DMS153 treated with DMSO at 0.1 percent for 48 hours (cell line): ENCODE measurements around the gene TLL1.

Experiments
- DNase-seq: peaks from one replicate; lab custom pipeline; 2025; ENCODE audit not compliant: unreplicated experiment; lab: John Stamatoyannopoulos, UW

The TLL1 gene

GRCh38 chr4:165879641-165880040 lies 6.6 kb downstream of the TLL1 start:
- DNase-seq = no peak

GRCh38 chr4:165894159-165894558 lies 21.1 kb downstream of the TLL1 start:
- DNase-seq = no peak

DNA sequence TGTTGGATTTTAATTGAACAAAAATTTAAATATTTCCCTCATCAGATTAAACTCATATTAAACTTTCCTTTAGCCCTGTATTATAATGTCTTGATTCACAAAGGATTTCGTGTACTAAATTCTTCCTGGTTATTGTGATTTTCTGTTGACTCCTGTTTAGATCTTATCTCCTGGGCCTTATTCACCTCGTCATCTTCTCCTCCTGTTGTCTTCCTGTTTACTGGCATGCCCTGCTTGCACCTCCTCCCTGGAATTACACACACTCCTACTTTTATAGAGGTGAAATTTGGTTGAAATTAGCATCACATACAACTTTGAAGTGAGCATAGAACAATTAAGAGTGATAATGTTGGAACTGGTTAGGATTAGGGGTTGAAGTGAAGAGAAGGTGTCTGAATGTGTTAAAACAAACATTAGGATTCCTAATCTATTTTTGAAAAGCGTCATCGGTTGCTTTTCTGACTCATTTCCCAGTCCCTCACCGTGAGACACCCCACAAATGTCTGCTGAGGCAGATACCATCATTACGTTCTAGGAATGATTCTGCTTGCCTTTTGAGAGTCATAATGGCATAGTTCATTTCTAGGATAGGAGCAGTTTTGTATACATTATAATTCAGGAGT lies 32.5 kb downstream of the TLL1 start:
- DNase-seq = no peak

DNA sequence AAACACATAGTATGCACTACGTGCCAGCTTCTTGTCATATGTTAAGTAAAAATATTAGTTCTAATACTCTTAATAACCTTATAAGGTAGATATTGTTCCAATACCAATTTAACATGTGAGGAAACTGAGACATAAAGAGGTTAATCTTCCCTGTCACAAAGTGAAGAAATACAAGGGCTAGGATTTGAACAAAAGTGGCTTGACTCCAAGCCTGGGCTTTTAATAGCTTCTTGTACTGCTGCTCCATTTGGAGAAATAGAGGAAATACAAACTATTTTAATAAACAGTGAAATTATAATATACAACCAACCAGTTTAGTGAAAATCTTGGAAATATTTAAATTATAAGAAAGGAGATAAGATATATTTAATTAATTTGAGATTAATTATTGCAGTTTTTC lies 33.2 kb downstream of the TLL1 start:
- DNase-seq = no peak

DNA sequence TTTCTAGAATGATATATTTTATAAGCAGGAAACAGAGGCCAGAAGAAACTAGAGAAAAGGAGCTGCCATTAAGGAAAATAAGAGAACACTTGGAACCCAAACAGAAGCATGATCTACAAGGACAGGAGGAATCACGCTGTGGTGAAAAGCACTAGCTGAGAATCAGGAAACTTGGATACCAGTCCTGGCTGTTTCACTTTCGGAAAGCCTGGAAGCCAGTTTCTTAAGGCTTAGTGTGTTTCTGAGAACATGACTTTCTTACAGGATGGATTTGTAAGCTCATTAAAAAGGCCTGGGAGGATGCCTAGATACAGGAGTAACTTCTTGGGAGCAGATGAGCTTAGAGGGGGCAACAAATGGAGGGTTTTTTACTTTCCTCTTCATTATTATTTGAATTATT lies 36.9 kb downstream of the TLL1 start:
- no peak for DNase-seq

DNA sequence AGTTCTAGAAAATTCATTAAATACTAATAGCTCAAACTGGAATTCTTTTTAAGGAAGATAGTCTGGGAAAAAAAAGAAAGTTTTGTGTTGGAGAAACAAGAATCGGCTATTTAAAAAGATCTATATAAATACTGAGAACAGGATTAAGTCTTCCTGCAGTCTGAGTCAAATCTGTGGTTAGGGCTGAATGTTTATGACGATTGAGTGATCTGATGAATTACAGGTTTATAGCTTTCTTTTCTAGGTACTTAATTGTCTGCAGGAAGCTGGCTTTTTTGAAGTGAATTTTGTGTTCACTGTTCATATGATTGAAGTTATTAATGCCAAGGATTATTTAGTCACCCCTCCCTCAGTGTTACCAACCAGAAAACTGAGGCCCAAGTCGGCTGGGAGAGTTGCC lies 42.2 kb downstream of the TLL1 start:
- DNase-seq = no peak

GRCh38 chr4:165921546-165921945 lies 48.5 kb downstream of the TLL1 start:
- DNase-seq = no peak

- no peak for DNase-seq
Measured at GRCh38 chr4:165922747-165923146, 49.7 kb downstream of the TLL1 start.

DNA sequence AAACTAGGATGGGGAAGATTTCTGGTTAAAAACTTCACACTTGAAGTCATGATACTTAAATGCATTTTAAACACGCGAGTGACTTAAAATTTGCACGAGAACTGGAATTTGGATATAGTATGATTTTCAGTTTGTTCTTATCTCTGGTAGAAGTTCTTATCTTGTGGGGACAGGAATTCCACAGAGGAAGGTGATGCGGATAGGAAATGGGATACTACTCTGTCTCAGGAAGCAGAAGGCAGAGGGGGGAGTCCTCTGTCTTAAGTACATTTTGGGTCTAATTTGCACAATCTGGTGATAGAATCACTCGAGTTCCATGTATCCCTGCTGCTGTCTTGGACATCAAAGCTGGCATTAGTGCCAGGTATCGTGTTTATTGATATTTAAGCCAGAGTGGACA lies 53.3 kb downstream of the TLL1 start:
- DNase-seq = no peak

DNA sequence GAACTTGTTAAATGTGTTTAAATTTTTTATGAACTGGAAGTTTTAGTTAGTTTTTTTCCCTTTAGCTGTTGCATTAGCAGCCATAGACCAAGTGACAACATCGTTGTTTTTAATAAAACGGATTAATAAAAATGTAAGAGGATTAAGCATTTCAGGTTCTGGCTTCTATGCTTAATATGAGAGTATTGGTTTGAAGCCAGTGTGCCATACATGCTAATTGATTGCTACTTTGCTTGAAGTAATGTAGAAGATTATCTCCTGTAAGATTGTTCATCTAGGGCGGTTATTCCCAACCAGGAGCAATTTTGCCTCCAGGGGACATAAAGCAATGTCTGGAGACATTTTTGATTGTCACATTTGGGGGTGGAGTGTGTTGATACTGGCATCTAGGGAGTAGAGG lies 54.3 kb downstream of the TLL1 start:
- DNase-seq = no peak

DNA sequence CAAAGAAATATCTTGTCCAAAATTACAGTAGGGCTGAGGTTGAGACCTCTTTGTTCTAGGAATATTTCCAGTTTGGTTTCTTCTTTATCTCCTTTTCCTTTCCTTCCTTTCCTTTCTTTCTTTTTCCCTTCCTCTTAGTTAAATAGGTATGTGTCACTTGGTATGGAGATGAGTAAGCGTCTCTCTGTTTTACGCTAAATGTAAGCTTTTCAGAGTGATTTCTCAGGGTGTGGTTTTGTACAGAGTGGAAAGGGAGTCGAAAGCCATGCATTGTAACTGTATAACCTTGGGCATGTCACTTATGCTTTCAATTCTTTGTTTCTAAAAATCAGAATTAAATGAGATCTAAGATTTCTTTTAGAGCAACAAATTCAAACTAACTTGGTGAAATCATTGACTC lies 54.8 kb downstream of the TLL1 start:
- no peak for DNase-seq

DNA sequence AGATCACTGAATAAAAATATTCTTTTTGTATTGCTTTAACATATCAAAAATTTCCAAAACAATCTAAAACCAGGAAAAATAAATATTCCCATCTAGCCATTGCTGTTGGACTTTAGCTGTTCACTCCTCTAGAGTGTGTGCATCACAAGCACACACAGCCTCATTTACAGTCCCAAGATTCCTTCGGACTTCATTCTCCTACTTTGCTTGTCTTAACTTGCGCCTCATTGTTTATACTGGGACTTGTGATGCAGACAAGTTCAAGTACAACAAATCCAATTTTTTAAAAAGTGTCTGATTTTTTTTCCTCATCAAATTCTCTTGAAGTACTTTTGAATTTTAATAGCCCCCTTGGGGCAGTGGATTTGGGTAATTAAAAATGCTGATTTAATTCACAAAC lies 55.6 kb downstream of the TLL1 start:
- no peak for DNase-seq

GRCh38 chr4:165929662-165930061 lies 56.6 kb downstream of the TLL1 start:
- no peak for DNase-seq

- no peak for DNase-seq
Measured at GRCh38 chr4:165931741-165932140, 58.7 kb downstream of the TLL1 start.

DNA sequence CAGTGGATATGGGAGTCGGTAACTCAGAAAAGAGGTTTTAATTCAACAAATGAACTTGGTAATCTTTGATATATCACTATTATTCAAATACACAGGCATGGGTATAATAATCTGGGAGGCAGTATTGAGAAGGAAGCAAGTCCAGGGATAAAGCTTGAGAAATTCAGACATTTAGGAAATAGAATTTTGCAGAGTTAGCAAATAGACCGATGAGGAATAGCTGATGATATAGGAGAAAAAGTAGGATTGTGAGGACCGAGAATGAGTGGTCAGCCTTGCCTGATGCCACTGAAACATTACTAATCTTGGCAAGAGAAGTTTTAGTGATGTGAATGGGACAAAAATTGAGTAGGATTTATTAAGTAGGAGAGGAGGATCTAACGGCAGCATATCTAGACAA lies 71.9 kb downstream of the TLL1 start:
- no peak for DNase-seq

- DNase-seq = no peak
Measured at GRCh38 chr4:165945991-165946390, 73.0 kb downstream of the TLL1 start.

DNA sequence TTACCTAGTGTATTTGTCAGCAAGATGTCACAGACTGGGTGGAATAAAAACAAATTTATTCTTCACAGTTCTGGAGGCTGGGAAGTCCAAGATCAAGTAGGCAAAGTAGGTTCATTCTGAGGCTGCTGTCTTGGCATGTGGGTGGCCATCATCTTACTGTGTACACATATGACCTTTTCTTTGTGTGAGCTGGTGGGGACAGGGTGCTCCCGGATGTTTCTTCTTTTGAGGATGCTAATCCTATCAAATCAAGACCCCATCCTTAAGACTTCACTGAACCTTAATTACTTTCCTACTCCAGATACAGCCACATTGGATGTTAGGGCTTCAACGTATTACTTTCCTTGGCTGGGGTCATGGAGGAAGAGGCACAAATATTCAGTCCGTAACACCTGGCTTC lies 74.0 kb downstream of the TLL1 start:
- no peak for DNase-seq

GRCh38 chr4:165953181-165953580 lies 80.1 kb downstream of the TLL1 start:
- no peak for DNase-seq

GRCh38 chr4:165963621-165964020 lies 90.6 kb downstream of the TLL1 start:
- DNase-seq = no peak

GRCh38 chr4:165964591-165964990 lies 91.6 kb downstream of the TLL1 start:
- DNase-seq = no peak

DNA sequence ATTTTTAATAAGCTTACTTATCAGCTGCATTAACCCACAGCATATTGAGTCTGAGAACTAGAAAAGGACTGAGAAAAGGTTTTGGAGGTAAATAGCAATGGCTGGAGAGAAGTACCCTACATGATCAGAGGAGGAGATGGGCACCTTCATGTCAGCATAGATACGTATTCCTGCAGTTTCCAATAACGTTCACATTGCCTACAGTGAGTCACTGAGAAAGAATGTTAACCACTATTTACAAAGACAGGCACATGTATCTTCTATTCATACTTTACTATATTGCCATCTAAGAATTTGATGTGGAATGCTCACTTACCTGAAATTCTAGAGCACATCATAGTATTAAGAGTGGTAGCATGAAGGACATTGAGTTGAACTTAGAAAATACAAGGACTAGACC lies 92.5 kb downstream of the TLL1 start:
- no peak for DNase-seq

DNA sequence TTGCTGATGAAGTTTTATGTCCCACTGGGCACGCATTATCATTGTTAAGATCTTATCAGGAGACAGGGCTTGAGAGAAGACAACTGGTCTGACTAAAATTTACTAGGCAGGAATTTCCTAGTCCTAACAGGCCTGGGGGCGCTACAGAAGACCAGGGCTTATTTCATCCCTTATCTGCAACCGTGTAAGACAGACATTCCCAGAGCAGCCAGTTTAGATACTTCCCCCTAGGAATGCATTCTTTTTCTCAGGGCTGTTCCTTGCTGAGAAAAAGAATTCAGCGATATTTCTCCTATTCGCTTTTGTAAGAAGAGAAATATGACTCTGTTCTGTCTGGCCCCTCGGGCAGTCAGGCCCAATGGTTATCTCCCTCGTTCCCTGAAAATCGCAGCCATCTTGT lies 93.8 kb downstream of the TLL1 start:
- no peak for DNase-seq

DNA sequence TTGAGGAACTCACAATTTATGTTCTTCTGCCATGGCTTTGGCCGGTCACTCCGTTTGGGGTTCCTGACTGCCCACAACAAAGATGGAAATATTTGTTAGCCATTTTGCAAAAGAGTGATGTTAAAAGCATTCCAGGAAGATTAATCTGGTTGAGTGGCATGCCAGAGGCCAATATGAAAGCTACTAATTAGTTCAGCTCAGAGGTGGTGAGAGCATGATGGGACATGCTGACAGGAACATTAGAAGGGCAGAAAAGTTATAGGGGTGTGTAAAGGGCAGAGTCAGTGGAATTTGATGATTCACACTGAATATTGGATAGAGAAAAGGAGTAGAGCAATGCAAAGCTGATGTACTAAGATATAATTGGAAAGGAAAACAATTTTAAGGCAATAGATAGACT lies 94.4 kb downstream of the TLL1 start:
- no peak for DNase-seq
